HepG2 (cell line): ENCODE data around the gene RABEPK. TPM values are rescaled to one million over a fixed set of nuclear protein-coding genes. Genes with fewer than 3 reads are reported as not detected.
A peak's percentile ranks its signal among the peaks of the same experiment; 100 is the strongest.

Experiments
- FOXK1 ChIP-seq: sonication (generic); formaldehyde crosslinking; IDR thresholded peaks from 2 replicates; pipeline ENCODE4 v1.4.0; 2020; ENCODE audit warnings: low read depth, missing genetic modification reagents, borderline replicate concordance
- HMGXB3 ChIP-seq: sonication (generic); formaldehyde crosslinking; IDR thresholded peaks from 2 replicates; pipeline ENCODE4 v1.4.0; 2020; ENCODE audit warnings: missing genetic modification reagents, borderline replicate concordance
- IRF2 ChIP-seq: IDR thresholded peaks from 2 replicates; pipeline ENCODE4 v1.6.1; 2018; ENCODE audit warnings: missing genetic modification reagents, missing compliant biosample characterization
- NONO ChIP-seq, 2 experiments: fragments of 450-650 bp in 1 of 2; sonication (generic) in 1 of 2; formaldehyde crosslinking in 1 of 2; IDR thresholded peaks in 1 of 2; conservative IDR thresholded peaks in 1 of 2; 2 replicates each; pipeline versions ENCODE4 v1.6.1 to v1.8.0; 2017 to 2022; ENCODE audit warnings: mild to moderate bottlenecking in 1 of 2, missing genetic modification reagents in 1 of 2, moderate library complexity in 1 of 2
- POGZ ChIP-seq: sonication (generic); formaldehyde crosslinking; IDR thresholded peaks from 2 replicates; pipeline ENCODE4 v1.4.0; 2020; ENCODE audit warnings: mild to moderate bottlenecking, missing genetic modification reagents
- SKI ChIP-seq: fragments of 450-650 bp; IDR thresholded peaks from one replicate; pipeline ENCODE4 v1.6.1; 2018; ENCODE audit warnings: mild to moderate bottlenecking; ENCODE audit not compliant: partially characterized antibody
- THRA ChIP-seq: sonication (generic); formaldehyde crosslinking; IDR thresholded peaks from 2 replicates; pipeline ENCODE4 v1.4.0; 2020; ENCODE audit warnings: missing genetic modification reagents, borderline replicate concordance
- ZBTB33 ChIP-seq: sonication (generic); formaldehyde crosslinking; IDR thresholded peaks from 2 replicates; pipeline ENCODE4 v1.4.0; 2020; ENCODE audit warnings: missing genetic modification reagents
- ZNF331 ChIP-seq: sonication (generic); formaldehyde crosslinking; IDR thresholded peaks from 2 replicates; pipeline ENCODE4 v1.4.0; 2020; ENCODE audit warnings: missing genetic modification reagents
- ZSCAN31 ChIP-seq: sonication (generic); formaldehyde crosslinking; IDR thresholded peaks from 2 replicates; pipeline ENCODE4 v1.5.0; 2020; ENCODE audit warnings: low read depth, mild to moderate bottlenecking, missing genetic modification reagents
- polyA plus RNA-seq, 8 experiments: library from polyadenylated mRNA; depleted of rRNA in 3 of 8; stranded (reverse) in 7 of 8; unstranded in 1 of 8; fragments of >200 nt; fragmentation: Illumina TruSeq in 4 of 8; extraction: Trizol in 4 of 8; gene quantifications; 2 replicates each; pipeline versions ENCODE4 v1.2.1 to v1.2.3, GENCODE V29; 2011 to 2016; ENCODE audit warnings: low read depth in 4 of 8, missing spikeins in 1 of 8, mixed read lengths in 1 of 8; ENCODE audit not compliant: insufficient read depth in 1 of 8
- total RNA-seq, 5 experiments: library from RNA; depleted of rRNA; stranded (reverse); fragments of >200 nt; fragmentation: Illumina TruSeq; extraction: Trizol; gene quantifications; 2 replicates each; pipeline ENCODE4 v1.2.3, GENCODE V29; 2016; ENCODE audit warnings: low read depth in 1 of 5
- TF ChIP-seq, protein P1 (sequence below): sonication (generic); formaldehyde crosslinking; IDR thresholded peaks from 2 replicates; pipeline ENCODE4 v1.4.0; 2020; ENCODE audit warnings: missing genetic modification reagents, low read depth, mild to moderate bottlenecking, borderline replicate concordance
- TF ChIP-seq, protein P2 (sequence below): sonication (generic); formaldehyde crosslinking; IDR thresholded peaks from 2 replicates; pipeline ENCODE4 v1.5.0; 2020; ENCODE audit warnings: mild to moderate bottlenecking, missing genetic modification reagents

RABEPK gene
- total and polyA plus RNA-seq, 2 of the 13 experiments (the other 11 are each of a cell fraction or from before 2014, with no cell fraction given), result 75.5 to 90.0 TPM

DNA sequence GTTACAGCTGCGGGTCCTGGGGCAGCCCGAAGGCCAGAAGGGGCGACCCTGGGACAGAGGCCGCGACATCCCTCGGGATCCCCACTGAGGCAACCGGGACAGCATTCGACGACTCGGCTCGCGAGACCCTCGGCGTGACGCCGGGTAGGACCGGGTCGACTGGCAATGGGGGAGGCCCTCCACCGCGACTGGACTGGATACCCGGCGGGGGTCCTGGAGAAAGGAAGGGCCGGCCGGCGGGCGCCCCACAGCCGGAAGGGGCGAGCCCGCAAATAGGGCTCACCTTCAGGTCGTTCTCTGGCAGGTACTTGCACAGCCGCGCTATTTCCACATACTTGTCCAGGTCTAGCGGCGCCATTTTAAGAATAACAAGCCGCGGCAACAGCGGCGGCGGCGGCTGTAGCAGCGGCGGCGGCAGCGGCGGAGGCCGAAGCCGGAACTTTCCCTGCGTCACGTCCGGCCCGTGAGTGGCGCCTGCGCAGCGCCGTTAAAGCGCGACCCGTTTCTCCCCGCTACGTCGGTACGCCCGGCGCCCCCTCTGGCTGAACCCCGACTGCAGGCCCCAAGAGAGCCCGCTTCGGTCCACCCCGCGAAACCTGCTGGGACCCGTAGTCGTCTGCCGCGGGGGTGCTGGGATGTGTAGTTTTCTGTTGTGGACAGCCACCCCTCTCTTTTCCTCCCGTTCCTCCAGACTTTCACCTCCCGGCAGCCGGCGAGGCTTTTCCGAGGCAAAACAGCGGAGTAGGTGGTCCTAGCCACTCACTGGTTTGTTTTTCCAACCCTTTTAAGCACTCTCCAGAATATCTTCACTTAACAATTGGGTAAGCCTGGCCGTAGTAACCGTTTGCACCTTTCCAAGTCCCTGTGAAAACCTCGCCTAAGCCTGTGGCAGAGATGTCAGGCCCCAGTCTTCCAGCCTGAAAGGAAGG lies 10.7 kb upstream of the RABEPK start, which contains the start of gene PPP6C (continued):
- TF ChIP-seq, protein P1, sequence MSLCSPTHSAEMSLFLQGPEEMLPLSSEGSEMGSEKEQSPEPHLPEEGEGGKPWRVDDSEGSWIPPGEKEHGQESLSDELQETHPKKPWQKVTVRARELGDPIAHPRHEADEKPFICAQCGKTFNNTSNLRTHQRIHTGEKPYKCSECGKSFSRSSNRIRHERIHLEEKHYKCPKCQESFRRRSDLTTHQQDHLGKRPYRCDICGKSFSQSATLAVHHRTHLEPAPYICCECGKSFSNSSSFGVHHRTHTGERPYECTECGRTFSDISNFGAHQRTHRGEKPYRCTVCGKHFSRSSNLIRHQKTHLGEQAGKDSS (CRISPR knock-in tag), result no peak
- TF ChIP-seq SKI (peak; percentile 11), ZBTB33 (CRISPR knock-in tag) (peak; percentile 79), POGZ (CRISPR knock-in tag) (peak; percentile 77), ZSCAN31 (CRISPR knock-in tag) (peak; percentile 91), IRF2 (CRISPR knock-in tag) (peak; percentile 93; the same call in 1 of the 2 replicates), NONO (IDR thresholded peaks at IDR 0.05) (no peak), NONO (CRISPR knock-in tag; conservative IDR thresholded peaks at IDR 0.05) (peak; percentile 76; the same call in 1 of the 2 replicates), ZNF331 (CRISPR knock-in tag) (peak; percentile 82; the same call in 1 of the 2 replicates), THRA (CRISPR knock-in tag) (peak; percentile 25; the same call in 1 of the 2 replicates), HMGXB3 (peak; percentile 64; the same call in 1 of the 2 replicates), FOXK1 (CRISPR knock-in tag) (peak; percentile 69; the same call in 1 of the 2 replicates)
- TF ChIP-seq, protein P2, sequence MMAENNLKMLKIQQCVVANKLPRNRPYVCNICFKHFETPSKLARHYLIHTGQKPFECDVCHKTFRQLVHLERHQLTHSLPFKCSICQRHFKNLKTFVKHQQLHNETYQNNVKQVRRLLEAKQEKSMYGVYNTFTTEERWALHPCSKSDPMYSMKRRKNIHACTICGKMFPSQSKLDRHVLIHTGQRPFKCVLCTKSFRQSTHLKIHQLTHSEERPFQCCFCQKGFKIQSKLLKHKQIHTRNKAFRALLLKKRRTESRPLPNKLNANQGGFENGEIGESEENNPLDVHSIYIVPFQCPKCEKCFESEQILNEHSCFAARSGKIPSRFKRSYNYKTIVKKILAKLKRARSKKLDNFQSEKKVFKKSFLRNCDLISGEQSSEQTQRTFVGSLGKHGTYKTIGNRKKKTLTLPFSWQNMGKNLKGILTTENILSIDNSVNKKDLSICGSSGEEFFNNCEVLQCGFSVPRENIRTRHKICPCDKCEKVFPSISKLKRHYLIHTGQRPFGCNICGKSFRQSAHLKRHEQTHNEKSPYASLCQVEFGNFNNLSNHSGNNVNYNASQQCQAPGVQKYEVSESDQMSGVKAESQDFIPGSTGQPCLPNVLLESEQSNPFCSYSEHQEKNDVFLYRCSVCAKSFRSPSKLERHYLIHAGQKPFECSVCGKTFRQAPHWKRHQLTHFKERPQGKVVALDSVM (CRISPR knock-in tag), result peak; percentile 54
